K562 (cell line): ENCODE results near the gene FGF11. TPM values are rescaled to one million over a fixed set of nuclear protein-coding genes. Genes with fewer than 3 reads are reported as not detected.

Source experiments
- CHD1 ChIP-seq: fragments of 200-600 bp; sonication (generic); IDR thresholded peaks from one replicate; pipeline ENCODE4 v1.6.1; 2012; ENCODE audit warnings: mild to moderate bottlenecking, moderate library complexity, low read length, inconsistent platforms
- ESRRA ChIP-seq: fragments of 450-650 bp; IDR thresholded peaks from 2 replicates; pipeline ENCODE4 v1.6.1; 2014; ENCODE audit warnings: low read depth, mild to moderate bottlenecking, moderate library complexity, borderline replicate concordance
- GABPB2 ChIP-seq: fragments of 250-450 bp; sonication (Bioruptor Pico); conservative IDR thresholded peaks from 2 replicates; pipeline ENCODE4 v1.5.1; 2021; ENCODE audit warnings: mild to moderate bottlenecking
- NCOA1 ChIP-seq: fragments of 450-650 bp; IDR thresholded peaks from 2 replicates; pipeline ENCODE4 v1.6.1; 2016; ENCODE audit warnings: low read depth
- NR2C1 ChIP-seq, 2 experiments: fragments of 450-650 bp; IDR thresholded peaks; 2 replicates each; pipeline ENCODE4 v1.6.1; 2017; ENCODE audit warnings: mild to moderate bottlenecking in 2 of 2, antibody characterized with exemption in 1 of 2, inconsistent platforms in 1 of 2, missing compliant biosample characterization in 1 of 2, missing genetic modification characterization in 1 of 2
- POLR2H ChIP-seq: IDR thresholded peaks from 2 replicates; pipeline ENCODE4 v1.6.1; 2016; ENCODE audit warnings: missing genetic modification characterization, low read depth, mild to moderate bottlenecking, control low read depth, missing compliant biosample characterization, moderate library complexity
- SAFB ChIP-seq: fragments of 200-400 bp; formaldehyde crosslinking; IDR thresholded peaks from 2 replicates; pipeline ENCODE4 v1.6.1; 2017; ENCODE audit warnings: low read depth, low read length, borderline replicate concordance
- polyA plus RNA-seq, 8 experiments: library from polyadenylated mRNA; depleted of rRNA in 4 of 8; stranded (reverse) in 5 of 8; unstranded in 3 of 8; fragments of >200 nt; fragmentation: Nextera tagmentation in 2 of 8; fragmentation: Illumina TruSeq in 1 of 8; extraction: Ambion mirVana in 2 of 8; extraction: Trizol in 1 of 8; gene quantifications; 2 replicates each; pipeline versions ENCODE4 v1.2.1 to v1.2.3, GENCODE V29; 2011 to 2014; ENCODE audit warnings: inconsistent platforms in 1 of 8, missing spikeins in 1 of 8
- total RNA-seq, 7 experiments: library from RNA; depleted of rRNA in 6 of 7; stranded (reverse); fragments of >200 nt in 6 of 7; fragmentation: Illumina TruSeq in 2 of 7; extraction: Trizol in 2 of 7; gene quantifications; 2 replicates each; pipeline versions ENCODE4 v1.2.1 to v1.2.3, GENCODE V29; 2011 to 2021; ENCODE audit warnings: low replicate concordance in 1 of 7
- TF ChIP-seq, protein P1 (sequence below): fragments of 250-450 bp; sonication (Bioruptor Pico); IDR thresholded peaks from 2 replicates; pipeline ENCODE4 v1.4.0; 2020

The FGF11 gene
- total and polyA plus RNA-seq, 9 of the 15 experiments (the other 6 are each of a cell fraction or from before 2014, with no cell fraction given) = 1.2 to 7.5 (median 3.0) TPM

DNA sequence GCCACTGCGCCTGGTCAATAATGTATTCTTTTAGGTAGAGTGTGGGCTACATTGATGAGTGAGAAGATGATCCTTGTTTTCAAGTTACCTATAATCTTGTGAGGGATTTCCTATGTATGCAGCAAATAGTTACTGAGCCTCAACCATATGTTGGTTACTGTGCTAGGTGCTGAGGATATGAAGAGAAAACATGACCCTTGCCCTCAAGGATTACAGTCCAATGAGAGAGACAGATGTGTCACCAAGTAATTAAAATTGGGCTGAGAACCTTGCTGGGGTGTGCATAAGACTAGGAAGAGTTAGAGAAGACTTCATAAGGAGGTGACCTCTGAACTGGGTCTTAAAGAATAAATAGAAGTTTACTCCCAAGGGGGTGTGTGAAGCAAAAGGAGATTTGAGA, 52.3 kb downstream of the FGF11 start (continued):
- TF ChIP-seq GABPB2 (CRISPR knock-in tag) (no peak), NR2C1 (IDR thresholded peaks at IDR 0.05) (no peak), NR2C1 (tag; IDR thresholded peaks at IDR 0.05) (no peak), SAFB (no peak), CHD1 (no peak), NCOA1 (no peak), POLR2H (no peak), ESRRA (no peak)
- TF ChIP-seq, protein P1, sequence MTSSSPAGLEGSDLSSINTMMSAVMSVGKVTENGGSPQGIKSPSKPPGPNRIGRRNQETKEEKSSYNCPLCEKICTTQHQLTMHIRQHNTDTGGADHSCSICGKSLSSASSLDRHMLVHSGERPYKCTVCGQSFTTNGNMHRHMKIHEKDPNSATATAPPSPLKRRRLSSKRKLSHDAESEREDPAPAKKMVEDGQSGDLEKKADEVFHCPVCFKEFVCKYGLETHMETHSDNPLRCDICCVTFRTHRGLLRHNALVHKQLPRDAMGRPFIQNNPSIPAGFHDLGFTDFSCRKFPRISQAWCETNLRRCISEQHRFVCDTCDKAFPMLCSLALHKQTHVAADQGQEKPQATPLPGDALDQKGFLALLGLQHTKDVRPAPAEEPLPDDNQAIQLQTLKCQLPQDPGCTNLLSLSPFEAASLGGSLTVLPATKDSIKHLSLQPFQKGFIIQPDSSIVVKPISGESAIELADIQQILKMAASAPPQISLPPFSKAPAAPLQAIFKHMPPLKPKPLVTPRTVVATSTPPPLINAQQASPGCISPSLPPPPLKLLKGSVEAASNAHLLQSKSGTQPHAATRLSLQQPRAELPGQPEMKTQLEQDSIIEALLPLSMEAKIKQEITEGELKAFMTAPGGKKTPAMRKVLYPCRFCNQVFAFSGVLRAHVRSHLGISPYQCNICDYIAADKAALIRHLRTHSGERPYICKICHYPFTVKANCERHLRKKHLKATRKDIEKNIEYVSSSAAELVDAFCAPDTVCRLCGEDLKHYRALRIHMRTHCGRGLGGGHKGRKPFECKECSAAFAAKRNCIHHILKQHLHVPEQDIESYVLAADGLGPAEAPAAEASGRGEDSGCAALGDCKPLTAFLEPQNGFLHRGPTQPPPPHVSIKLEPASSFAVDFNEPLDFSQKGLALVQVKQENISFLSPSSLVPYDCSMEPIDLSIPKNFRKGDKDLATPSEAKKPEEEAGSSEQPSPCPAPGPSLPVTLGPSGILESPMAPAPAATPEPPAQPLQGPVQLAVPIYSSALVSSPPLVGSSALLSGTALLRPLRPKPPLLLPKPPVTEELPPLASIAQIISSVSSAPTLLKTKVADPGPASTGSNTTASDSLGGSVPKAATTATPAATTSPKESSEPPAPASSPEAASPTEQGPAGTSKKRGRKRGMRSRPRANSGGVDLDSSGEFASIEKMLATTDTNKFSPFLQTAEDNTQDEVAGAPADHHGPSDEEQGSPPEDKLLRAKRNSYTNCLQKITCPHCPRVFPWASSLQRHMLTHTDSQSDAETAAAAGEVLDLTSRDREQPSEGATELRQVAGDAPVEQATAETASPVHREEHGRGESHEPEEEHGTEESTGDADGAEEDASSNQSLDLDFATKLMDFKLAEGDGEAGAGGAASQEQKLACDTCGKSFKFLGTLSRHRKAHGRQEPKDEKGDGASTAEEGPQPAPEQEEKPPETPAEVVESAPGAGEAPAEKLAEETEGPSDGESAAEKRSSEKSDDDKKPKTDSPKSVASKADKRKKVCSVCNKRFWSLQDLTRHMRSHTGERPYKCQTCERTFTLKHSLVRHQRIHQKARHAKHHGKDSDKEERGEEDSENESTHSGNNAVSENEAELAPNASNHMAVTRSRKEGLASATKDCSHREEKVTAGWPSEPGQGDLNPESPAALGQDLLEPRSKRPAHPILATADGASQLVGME = no peak
- TF ChIP-seq, all 486 proteins: peak for 0
